ENCODE measurements around the gene LHFPL3.
A peak's percentile ranks its signal among the peaks of the same experiment; 100 is the strongest.

LHFPL3 gene

DNA sequence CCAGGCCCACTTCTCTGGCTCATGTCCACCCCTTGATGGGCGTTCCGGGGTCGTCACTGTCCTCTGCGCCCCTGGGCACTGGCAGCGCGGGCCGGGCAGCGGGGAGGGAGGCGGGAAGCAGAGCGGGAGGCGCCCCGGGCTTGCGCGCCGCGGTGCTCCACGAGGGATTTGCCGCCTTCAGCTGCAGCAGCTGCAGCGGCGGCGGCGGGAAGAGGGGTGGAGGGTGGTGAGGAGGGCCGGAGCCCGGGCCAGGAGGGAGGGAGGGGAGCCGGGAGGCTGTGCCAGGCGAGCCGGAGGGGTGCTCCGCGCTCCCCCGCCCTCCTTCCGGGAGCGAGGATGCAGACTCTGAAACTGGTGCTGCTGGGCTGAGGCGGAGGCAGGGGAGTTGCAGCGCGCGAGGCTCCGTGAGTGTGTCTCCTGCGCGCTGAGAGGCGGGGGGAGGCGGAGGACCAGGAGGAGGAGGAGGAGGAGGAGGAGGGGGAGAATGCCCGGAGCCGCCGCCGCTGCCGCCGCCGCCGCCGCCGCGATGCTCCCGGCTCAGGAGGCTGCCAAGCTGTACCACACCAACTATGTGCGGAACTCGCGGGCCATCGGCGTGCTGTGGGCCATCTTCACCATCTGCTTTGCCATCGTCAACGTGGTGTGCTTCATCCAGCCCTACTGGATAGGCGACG lies at the start of gene LHFPL3:
TSS of gene LHFPL3 (plus strand) at position 308 of the 674 bp plus-strand sequence.
- TF ChIP-seq TEAD4 (IDR thresholded peaks at IDR 0.05) (no peak), CREB1 (IDR thresholded peaks at IDR 0.05; ENCODE audit: low read depth) (no peak), YY1 (IDR thresholded peaks at IDR 0.05; ENCODE audit: low read depth) (no peak), TAF1 (IDR thresholded peaks at IDR 0.05; ENCODE audit: low read depth) (no peak)
- TF ChIP-seq, protein P1, sequence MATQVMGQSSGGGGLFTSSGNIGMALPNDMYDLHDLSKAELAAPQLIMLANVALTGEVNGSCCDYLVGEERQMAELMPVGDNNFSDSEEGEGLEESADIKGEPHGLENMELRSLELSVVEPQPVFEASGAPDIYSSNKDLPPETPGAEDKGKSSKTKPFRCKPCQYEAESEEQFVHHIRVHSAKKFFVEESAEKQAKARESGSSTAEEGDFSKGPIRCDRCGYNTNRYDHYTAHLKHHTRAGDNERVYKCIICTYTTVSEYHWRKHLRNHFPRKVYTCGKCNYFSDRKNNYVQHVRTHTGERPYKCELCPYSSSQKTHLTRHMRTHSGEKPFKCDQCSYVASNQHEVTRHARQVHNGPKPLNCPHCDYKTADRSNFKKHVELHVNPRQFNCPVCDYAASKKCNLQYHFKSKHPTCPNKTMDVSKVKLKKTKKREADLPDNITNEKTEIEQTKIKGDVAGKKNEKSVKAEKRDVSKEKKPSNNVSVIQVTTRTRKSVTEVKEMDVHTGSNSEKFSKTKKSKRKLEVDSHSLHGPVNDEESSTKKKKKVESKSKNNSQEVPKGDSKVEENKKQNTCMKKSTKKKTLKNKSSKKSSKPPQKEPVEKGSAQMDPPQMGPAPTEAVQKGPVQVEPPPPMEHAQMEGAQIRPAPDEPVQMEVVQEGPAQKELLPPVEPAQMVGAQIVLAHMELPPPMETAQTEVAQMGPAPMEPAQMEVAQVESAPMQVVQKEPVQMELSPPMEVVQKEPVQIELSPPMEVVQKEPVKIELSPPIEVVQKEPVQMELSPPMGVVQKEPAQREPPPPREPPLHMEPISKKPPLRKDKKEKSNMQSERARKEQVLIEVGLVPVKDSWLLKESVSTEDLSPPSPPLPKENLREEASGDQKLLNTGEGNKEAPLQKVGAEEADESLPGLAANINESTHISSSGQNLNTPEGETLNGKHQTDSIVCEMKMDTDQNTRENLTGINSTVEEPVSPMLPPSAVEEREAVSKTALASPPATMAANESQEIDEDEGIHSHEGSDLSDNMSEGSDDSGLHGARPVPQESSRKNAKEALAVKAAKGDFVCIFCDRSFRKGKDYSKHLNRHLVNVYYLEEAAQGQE (IDR thresholded peaks at IDR 0.05; ENCODE audit: low read depth), result no peak
- TF ChIP-seq, protein P2, sequence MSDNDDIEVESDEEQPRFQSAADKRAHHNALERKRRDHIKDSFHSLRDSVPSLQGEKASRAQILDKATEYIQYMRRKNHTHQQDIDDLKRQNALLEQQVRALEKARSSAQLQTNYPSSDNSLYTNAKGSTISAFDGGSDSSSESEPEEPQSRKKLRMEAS (IDR thresholded peaks at IDR 0.05), result 0 out of 2 replicates have a peak, but pooled peaks have one; percentile 36

DNA sequence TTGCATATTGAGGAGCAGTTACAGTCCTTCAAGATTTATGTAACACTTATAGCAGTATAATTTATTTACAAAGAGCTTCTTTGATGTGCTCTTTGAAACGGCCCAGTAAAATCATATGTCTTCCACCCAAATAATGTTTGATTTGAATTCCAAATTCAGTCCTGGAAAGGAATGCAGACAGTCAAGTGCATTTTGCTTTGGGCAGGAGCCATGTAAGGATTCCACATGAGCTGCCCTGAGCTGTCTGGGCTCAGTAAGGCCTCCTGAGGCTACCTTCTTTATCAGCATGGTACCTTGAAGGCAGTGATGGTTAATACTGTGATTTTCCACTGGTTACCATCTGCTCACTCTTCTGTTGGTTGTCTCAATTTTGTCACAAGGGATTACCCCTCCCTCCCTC lies 41.6 kb upstream of the LHFPL3 start:
- TF ChIP-seq USF1 (IDR thresholded peaks at IDR 0.05) (no peak), TCF12 (IDR thresholded peaks at IDR 0.05; ENCODE audit: low read depth) (no peak), TAF1 (IDR thresholded peaks at IDR 0.05; ENCODE audit: low read depth) (no peak), NFIC (IDR thresholded peaks at IDR 0.05) (no peak), CEBPB (IDR thresholded peaks at IDR 0.05) (no peak), EP300 (IDR thresholded peaks at IDR 0.05; ENCODE audit: borderline replicate concordance) (no peak), YY1 (IDR thresholded peaks at IDR 0.05; ENCODE audit: low read depth) (no peak), RAD21 (IDR thresholded peaks at IDR 0.05; ENCODE audit: low read depth) (no peak), EGR1 (IDR thresholded peaks at IDR 0.05) (no peak), FOXM1 (IDR thresholded peaks at IDR 0.05; ENCODE audit: borderline replicate concordance, low read depth) (no peak), TEAD4 (IDR thresholded peaks at IDR 0.05) (no peak), CREB1 (IDR thresholded peaks at IDR 0.05; ENCODE audit: low read depth) (no peak), ZBTB7A (IDR thresholded peaks at IDR 0.05; ENCODE audit: low read depth) (no peak)
- TF ChIP-seq, protein P1 (IDR thresholded peaks at IDR 0.05; ENCODE audit: low read depth), result no peak
- TF ChIP-seq, protein P2 (IDR thresholded peaks at IDR 0.05), result no peak

DNA sequence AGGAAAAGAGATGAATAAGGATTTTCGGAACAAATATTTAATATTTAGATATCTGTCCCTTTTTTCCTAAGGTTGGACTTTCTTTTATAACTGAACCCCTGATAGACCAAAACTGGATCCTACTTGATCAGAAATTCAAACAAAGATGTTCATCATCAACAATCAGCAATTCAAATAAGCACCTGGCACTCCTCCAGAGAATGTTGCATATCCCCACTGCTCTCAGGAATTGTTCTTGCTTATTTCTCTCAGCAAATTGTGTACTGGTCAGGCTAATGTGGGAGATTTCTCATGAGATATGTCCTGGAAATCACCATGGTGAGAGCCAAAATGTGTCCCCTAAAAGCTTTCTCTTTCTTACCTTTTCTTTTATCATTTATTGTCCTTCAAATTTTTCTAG lies 40.3 kb upstream of the LHFPL3 start:
- no peak for TF ChIP-seq FOXM1 (IDR thresholded peaks at IDR 0.05; ENCODE audit: borderline replicate concordance, low read depth)
- no peak for TF ChIP-seq NFIC (IDR thresholded peaks at IDR 0.05)
- no peak for TF ChIP-seq CEBPB (IDR thresholded peaks at IDR 0.05)
- no peak for TF ChIP-seq EGR1 (IDR thresholded peaks at IDR 0.05)
- TF ChIP-seq EP300 (IDR thresholded peaks at IDR 0.05; ENCODE audit: borderline replicate concordance), result no peak
- TF ChIP-seq YY1 (IDR thresholded peaks at IDR 0.05; ENCODE audit: low read depth), result no peak

DNA sequence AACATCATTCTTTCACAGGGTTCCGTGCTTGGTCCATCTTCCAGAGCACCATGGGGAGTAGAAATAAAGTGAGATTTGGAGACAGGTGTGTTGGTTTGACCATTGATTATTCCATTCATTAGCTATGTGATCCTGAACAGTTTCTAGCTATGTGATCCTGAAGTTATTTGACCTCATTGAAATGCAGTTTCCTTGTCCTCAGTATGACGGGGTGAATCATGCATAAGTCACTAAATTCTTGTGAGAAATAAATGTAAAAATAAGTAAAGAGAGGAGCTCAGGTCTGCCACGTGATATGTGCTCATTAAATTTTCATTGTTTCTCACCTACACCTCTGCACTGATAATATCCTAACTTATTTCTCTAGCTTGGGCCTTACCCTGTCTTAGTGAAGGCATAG lies 34.1 kb upstream of the LHFPL3 start:
- no peak for TF ChIP-seq YY1 (IDR thresholded peaks at IDR 0.05; ENCODE audit: low read depth)
- no peak for TF ChIP-seq FOXM1 (IDR thresholded peaks at IDR 0.05; ENCODE audit: borderline replicate concordance, low read depth)
- no peak for TF ChIP-seq ZBTB7A (IDR thresholded peaks at IDR 0.05; ENCODE audit: low read depth)
- TF ChIP-seq RAD21 (IDR thresholded peaks at IDR 0.05; ENCODE audit: low read depth), result no peak
- TF ChIP-seq TEAD4 (IDR thresholded peaks at IDR 0.05), result no peak
- TF ChIP-seq CEBPB (IDR thresholded peaks at IDR 0.05), result no peak
- no peak for TF ChIP-seq EGR1 (IDR thresholded peaks at IDR 0.05)
- no peak for TF ChIP-seq EP300 (IDR thresholded peaks at IDR 0.05; ENCODE audit: borderline replicate concordance)
- TF ChIP-seq USF1 (IDR thresholded peaks at IDR 0.05), result no peak
- TF ChIP-seq, protein P2 (IDR thresholded peaks at IDR 0.05), result no peak
- no peak for TF ChIP-seq NFIC (IDR thresholded peaks at IDR 0.05)
- no peak for TF ChIP-seq CREB1 (IDR thresholded peaks at IDR 0.05; ENCODE audit: low read depth)
- TF ChIP-seq TCF12 (IDR thresholded peaks at IDR 0.05; ENCODE audit: low read depth), result no peak
- TF ChIP-seq, protein P1 (IDR thresholded peaks at IDR 0.05; ENCODE audit: low read depth), result no peak
- TF ChIP-seq TAF1 (IDR thresholded peaks at IDR 0.05; ENCODE audit: low read depth), result no peak

All from Ishikawa (cell line).